Prostate gland (tissue), 2 donors: Measurements from ENCODE around the gene HES1. TPM values are rescaled to one million over a fixed set of nuclear protein-coding genes. Genes with fewer than 3 reads are reported as not detected.

Experiments used
- DNase-seq: peaks from one replicate; pipeline ENCODE4 v3.0.0-alpha.2; 2019; ENCODE audit warnings: low spot score
- H3K27ac ChIP-seq, 2 donors: fragments of 200-600 bp; sonication (generic); 2 replicates each; pipeline ENCODE4 v1.5.1; 2017 to 2019
- H3K27me3 ChIP-seq: fragments of 200-600 bp; sonication (generic); replicated peaks from 2 replicates; pipeline ENCODE4 v1.5.1; 2019; ENCODE audit not compliant: insufficient read depth
- H3K36me3 ChIP-seq, 2 donors: fragments of 200-600 bp; sonication (generic); 1 replicate in 1 of 2; 2 replicates in 1 of 2; pipeline versions ENCODE4 v1.5.1 to v1.8.1; 2017 to 2019
- H3K4me1 ChIP-seq: fragments of 200-600 bp; sonication (generic); replicated peaks from 2 replicates; pipeline ENCODE4 v1.5.1; 2019
- H3K4me3 ChIP-seq, 2 donors: fragments of 200-600 bp; sonication (generic); 2 replicates each; pipeline ENCODE4 v1.5.1; 2017 to 2019
- H3K9me3 ChIP-seq: fragments of 200-600 bp; sonication (generic); 2 replicates; pipeline ENCODE4 v1.5.1; 2017
- POLR2A ChIP-seq: fragments of 450-650 bp; IDR thresholded peaks from one replicate; pipeline ENCODE4 v1.6.1; 2016; ENCODE audit warnings: antibody characterized with exemption, mild to moderate bottlenecking
- POLR2AphosphoS5 ChIP-seq: sonication (generic); formaldehyde crosslinking; IDR thresholded peaks from one replicate; pipeline ENCODE4 v1.6.1; 2017; ENCODE audit warnings: antibody characterized with exemption
- WGBS: methylation state at CpG from one replicate; pipeline ENCODE4 v1.1.5; 2018; 5-methylcytosine and 5-hydroxymethylcytosine counted together
- intact Hi-C: fragments of 100-400 bp; cut with DNase I; formaldehyde crosslinking; loops from one replicate; pipeline ENCODE4 v1.14.2; 2022
- total RNA-seq, 2 donors: library from RNA; depleted of rRNA; stranded (reverse); fragments of >200 nt; gene quantifications; one replicate each; pipeline ENCODE4 v1.1.0, GENCODE V29; 2016
- TF ChIP-seq, protein P1 (sequence below), 4 experiments: fragments of 200-600 bp in 2 of 4; fragments of 450-650 bp in 2 of 4; sonication (generic) in 2 of 4; IDR thresholded peaks; 1 replicate in 3 of 4; 2 replicates in 1 of 4; pipeline ENCODE4 v1.5.1; 2016 to 2019; ENCODE audit warnings: antibody characterized with exemption in 4 of 4, mild to moderate bottlenecking in 2 of 4, moderate library complexity in 2 of 4

The HES1 gene
- total RNA-seq, 2 donors from 2014 or later: 92.4 to 174 TPM

DNA sequence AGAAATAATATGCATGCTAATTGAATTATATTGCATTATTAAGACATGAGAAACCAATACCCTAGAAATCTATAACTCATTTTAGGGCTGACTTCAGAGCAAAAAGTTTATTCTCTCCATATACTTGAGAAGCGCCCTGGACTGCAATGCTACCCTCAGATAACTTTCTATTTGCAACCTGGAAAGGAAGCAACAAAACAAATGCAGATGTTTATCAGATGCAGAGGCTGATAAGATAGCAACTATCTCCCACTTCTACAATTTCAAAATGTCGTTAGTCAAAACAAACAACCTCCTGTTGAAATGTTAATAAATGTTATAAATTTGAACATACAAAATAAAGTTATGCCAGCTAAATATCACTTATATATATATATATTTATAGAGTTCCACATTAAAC, 34.8 kb downstream of the HES1 start:
- DNase-seq: no peak
- peaks cover 5% of the 10 kb centered on the region for H3K4me1 ChIP-seq
- H3K27me3 ChIP-seq: no peaks in the 10 kb centered on the region
- no peak for TF ChIP-seq POLR2A
- TF ChIP-seq, protein P1, sequence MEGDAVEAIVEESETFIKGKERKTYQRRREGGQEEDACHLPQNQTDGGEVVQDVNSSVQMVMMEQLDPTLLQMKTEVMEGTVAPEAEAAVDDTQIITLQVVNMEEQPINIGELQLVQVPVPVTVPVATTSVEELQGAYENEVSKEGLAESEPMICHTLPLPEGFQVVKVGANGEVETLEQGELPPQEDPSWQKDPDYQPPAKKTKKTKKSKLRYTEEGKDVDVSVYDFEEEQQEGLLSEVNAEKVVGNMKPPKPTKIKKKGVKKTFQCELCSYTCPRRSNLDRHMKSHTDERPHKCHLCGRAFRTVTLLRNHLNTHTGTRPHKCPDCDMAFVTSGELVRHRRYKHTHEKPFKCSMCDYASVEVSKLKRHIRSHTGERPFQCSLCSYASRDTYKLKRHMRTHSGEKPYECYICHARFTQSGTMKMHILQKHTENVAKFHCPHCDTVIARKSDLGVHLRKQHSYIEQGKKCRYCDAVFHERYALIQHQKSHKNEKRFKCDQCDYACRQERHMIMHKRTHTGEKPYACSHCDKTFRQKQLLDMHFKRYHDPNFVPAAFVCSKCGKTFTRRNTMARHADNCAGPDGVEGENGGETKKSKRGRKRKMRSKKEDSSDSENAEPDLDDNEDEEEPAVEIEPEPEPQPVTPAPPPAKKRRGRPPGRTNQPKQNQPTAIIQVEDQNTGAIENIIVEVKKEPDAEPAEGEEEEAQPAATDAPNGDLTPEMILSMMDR (IDR thresholded peaks at IDR 0.05): no peak
- TF ChIP-seq POLR2AphosphoS5: no peak
- H3K4me3 ChIP-seq: no peak overlapping the region
- H3K36me3 ChIP-seq: no peaks in the 10 kb centered on the region
- intact Hi-C loops: no loop called here
- 55% methylated on average over 2 of the region's 2 CpGs for WGBS
- no peaks in the 10 kb centered on the region for H3K9me3 ChIP-seq
- no peak overlapping the region for H3K27ac ChIP-seq

DNA sequence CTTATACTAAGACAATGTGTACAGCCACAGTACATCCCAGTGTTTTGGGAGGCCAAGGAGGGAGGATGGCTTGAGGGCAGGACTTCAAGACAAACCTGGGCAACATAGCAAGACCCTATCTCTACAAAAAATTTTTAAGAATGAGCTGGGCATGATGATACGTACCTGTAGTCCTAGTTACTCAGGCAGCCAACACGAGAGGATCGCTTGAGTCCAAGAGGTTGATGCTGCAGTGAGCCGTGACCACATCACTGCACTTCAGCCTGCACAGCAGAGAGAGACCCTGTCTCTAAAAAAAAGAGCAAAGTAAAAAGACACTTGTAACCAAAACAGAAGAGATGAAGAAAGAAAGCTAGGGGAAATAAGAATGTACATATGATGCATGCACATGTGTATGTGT, 38.5 kb downstream of the HES1 start:
- WGBS: 100% methylated on average over 4 of the region's 4 CpGs

DNA sequence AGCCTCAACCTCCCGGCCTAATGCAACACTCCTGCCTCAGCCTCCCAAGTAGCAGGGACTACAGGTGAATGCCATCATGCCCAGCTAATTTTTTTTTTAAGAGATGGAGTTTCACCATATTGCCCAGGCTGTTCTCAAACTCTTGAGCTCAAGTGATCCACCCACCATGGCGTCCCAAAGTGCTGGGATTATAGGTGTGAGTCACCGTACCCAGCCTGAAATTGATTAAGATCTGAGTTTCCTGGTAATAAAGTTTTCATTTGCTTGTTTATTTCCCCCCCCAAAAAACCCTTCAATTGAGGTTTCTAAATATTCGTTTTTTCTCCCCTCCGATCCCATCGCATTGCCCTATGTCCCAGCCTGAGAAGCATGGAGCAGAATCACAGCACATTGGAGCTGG, 39.0 kb downstream of the HES1 start:
- no peak overlapping the region for H3K27ac ChIP-seq
- H3K9me3 ChIP-seq: no peaks in the 10 kb centered on the region
- intact Hi-C loops: no loop called here
- no peaks in the 10 kb centered on the region for H3K36me3 ChIP-seq
- 84% methylated on average over 6 of the region's 6 CpGs for WGBS
- no peak for DNase-seq
- no peaks in the 10 kb centered on the region for H3K4me1 ChIP-seq
- no peaks in the 10 kb centered on the region for H3K27me3 ChIP-seq
- no peak overlapping the region for H3K4me3 ChIP-seq
- no peak for TF ChIP-seq POLR2A
- TF ChIP-seq, protein P1 (IDR thresholded peaks at IDR 0.05): no peak

More for the DNA sequence above, 38.5 kb downstream of the HES1 start:
- no peaks in the 10 kb centered on the region for H3K4me1 ChIP-seq
- intact Hi-C loops: no loop called here
- no peak overlapping the region for H3K4me3 ChIP-seq
- H3K36me3 ChIP-seq: no peaks in the 10 kb centered on the region
- no peaks in the 10 kb centered on the region for H3K9me3 ChIP-seq
- no peaks in the 10 kb centered on the region for H3K27me3 ChIP-seq
- TF ChIP-seq, protein P1 (IDR thresholded peaks at IDR 0.05): no peak
- TF ChIP-seq POLR2A (no peak), POLR2AphosphoS5 (no peak)
- H3K27ac ChIP-seq: no peak overlapping the region
- no peak for DNase-seq

DNA sequence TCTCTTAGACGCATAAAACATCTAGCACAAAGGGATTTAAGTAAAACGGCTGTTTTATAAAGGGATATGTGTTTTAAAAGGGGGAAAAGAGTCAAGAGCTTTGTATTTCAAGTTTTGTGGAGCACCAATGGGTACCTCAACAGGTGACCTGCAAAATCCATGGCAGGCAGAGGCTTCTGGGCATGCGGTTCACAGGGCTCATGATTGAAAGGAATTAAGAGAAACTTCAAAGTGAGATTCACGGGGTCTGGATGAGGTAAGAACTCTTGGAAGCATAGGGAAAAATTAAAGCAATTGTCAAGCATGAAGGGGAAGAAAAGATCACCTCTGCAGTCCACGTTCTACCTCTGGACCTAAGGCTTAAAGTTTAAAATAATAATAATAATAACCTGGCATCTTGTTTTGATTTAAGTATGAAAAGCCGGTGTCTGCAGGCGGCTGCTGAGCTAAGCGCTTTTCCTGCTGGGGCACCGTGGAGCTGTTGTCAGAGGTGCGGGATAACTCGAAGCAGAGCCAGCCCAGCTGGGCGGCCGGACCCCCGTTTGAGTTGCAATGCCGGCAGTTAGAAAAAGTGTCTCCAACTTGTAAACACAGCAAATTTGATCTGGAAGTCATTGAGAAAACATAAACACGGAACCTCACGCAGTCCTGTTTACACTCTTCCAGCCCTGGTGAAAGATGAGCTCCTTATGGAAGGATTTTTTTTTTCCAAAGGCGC, 40.5 kb downstream of the HES1 start:
- no peak for TF ChIP-seq POLR2A
- TF ChIP-seq POLR2AphosphoS5: no peak
- TF ChIP-seq, protein P1 (IDR thresholded peaks at IDR 0.05): no peak
- H3K9me3 ChIP-seq: no peaks in the 10 kb centered on the region
- no peaks in the 10 kb centered on the region for H3K4me1 ChIP-seq
- no peak for DNase-seq
- no peaks in the 10 kb centered on the region for H3K27me3 ChIP-seq
- H3K27ac ChIP-seq: no peak overlapping the region
- intact Hi-C loops: no loop called here
- H3K36me3 ChIP-seq: no peaks in the 10 kb centered on the region
- WGBS: 49% methylated on average over 18 of the region's 18 CpGs
- no peak overlapping the region for H3K4me3 ChIP-seq

DNA sequence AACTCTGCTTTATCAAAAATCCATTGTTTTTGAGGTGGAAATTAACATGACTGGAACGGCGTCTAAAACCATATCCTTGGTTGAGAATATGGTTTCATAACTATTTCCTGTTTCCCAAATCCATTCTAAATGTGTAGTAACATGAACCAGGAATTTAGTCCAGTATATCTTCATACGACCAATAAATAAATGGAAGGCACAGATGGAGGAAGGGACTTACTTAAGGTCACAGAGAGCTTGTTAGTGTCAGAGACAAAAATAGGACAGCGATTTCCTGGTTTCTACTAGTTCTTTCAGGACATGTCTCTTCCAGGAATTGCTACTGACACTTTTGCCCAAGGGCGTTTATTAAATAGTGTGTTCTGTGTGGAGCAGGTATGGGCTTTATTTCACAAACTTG, 41.2 kb downstream of the HES1 start:
- no peak for TF ChIP-seq POLR2AphosphoS5
- TF ChIP-seq, protein P1 (IDR thresholded peaks at IDR 0.05): no peak
- TF ChIP-seq POLR2A: no peak
- no peak overlapping the region for H3K27ac ChIP-seq

More for the DNA sequence above, 41.2 kb downstream of the HES1 start:
- H3K4me3 ChIP-seq: no peak overlapping the region
- H3K36me3 ChIP-seq: no peaks in the 10 kb centered on the region
- DNase-seq: no peak
- intact Hi-C loops: no loop called here
- 66% methylated on average over 5 of the region's 5 CpGs for WGBS
- no peaks in the 10 kb centered on the region for H3K4me1 ChIP-seq
- H3K9me3 ChIP-seq: no peaks in the 10 kb centered on the region
- H3K27me3 ChIP-seq: no peaks in the 10 kb centered on the region
